ENCODE measurements around the gene EFHC1. TPM values are rescaled to one million over a fixed set of nuclear protein-coding genes. Genes with fewer than 3 reads are reported as not detected.

EFHC1 gene
- total and polyA plus RNA-seq, 2 of the 13 experiments (the other 11 are each of a cell fraction or from before 2014, with no cell fraction given) = 23.4 to 29.5 TPM

- TF ChIP-seq STAT6 (CRISPR knock-in tag; IDR thresholded peaks at IDR 0.05; ENCODE audit: borderline replicate concordance) = no peak
- TF ChIP-seq ZNF451 (CRISPR knock-in tag; IDR thresholded peaks at IDR 0.05) = no peak
- no peak for TF ChIP-seq ZNF12 (CRISPR knock-in tag; IDR thresholded peaks at IDR 0.05)
- no peak for TF ChIP-seq ZNF382 (CRISPR knock-in tag; IDR thresholded peaks at IDR 0.05; ENCODE audit: borderline replicate concordance)
- TF ChIP-seq THYN1 (CRISPR knock-in tag; IDR thresholded peaks at IDR 0.05; ENCODE audit: borderline replicate concordance, low read depth) = no peak
- 0 out of 2 replicates have a peak, but pooled peaks have one; percentile 55 for TF ChIP-seq SSRP1 (CRISPR knock-in tag; IDR thresholded peaks at IDR 0.05)
- no peak for TF ChIP-seq BORCS8-MEF2B (CRISPR knock-in tag; IDR thresholded peaks at IDR 0.05)
- TF ChIP-seq MAFK (conservative IDR thresholded peaks at IDR 0.05 in 1 of 2, IDR thresholded peaks at IDR 0.05 in 1 of 2; ENCODE audit: low read length in 2 of 2) = no peak
- no peak for TF ChIP-seq JUNB (CRISPR knock-in tag; IDR thresholded peaks at IDR 0.05; ENCODE audit: borderline replicate concordance)
- 0 out of 2 replicates have a peak, but pooled peaks have one; percentile 16 for TF ChIP-seq ZFX (CRISPR knock-in tag; IDR thresholded peaks at IDR 0.05; ENCODE audit: low read depth)
- TF ChIP-seq ZC3H4 (CRISPR knock-in tag; IDR thresholded peaks at IDR 0.05; ENCODE audit: borderline replicate concordance) = no peak
- TF ChIP-seq TARDBP (CRISPR knock-in tag; IDR thresholded peaks at IDR 0.05) = no peak
- TF ChIP-seq GATAD2A (CRISPR knock-in tag; IDR thresholded peaks at IDR 0.05) = peak; percentile 26; the same call in 1 of the 2 replicates
- no peak for TF ChIP-seq ZNF75D (CRISPR knock-in tag; IDR thresholded peaks at IDR 0.05; ENCODE audit: borderline replicate concordance)
- TF ChIP-seq NFE2 (CRISPR knock-in tag; IDR thresholded peaks at IDR 0.05) = no peak
- TF ChIP-seq RBAK (CRISPR knock-in tag; IDR thresholded peaks at IDR 0.05) = no peak
- no peak for TF ChIP-seq ZNF24 (IDR thresholded peaks at IDR 0.05)
- TF ChIP-seq PRDM4 (CRISPR knock-in tag; IDR thresholded peaks at IDR 0.05; ENCODE audit: borderline replicate concordance) = no peak
- TF ChIP-seq AKAP8 (CRISPR knock-in tag; IDR thresholded peaks at IDR 0.05) = no peak
- no peak for TF ChIP-seq ZNF333 (CRISPR knock-in tag; IDR thresholded peaks at IDR 0.05; ENCODE audit: borderline replicate concordance)
- TF ChIP-seq ZNF343 (CRISPR knock-in tag; IDR thresholded peaks at IDR 0.05) = no peak
- no peak for TF ChIP-seq ZBTB21 (CRISPR knock-in tag; IDR thresholded peaks at IDR 0.05)
- TF ChIP-seq KLF6 (CRISPR knock-in tag; IDR thresholded peaks at IDR 0.05) = no peak
- TF ChIP-seq ARID5B (CRISPR knock-in tag; IDR thresholded peaks at IDR 0.05) = peak; percentile 49
Measured at GRCh38 chr6:52564856-52565255, 144.7 kb downstream of the EFHC1 start (continued).
